Neural cell (in vitro differentiated cells): Measurements from ENCODE around the gene GCFC2. TPM values are rescaled to one million over a fixed set of nuclear protein-coding genes. Genes with fewer than 3 reads are reported as not detected.

Experiments
- H2AFZ ChIP-seq: fragments of 200-600, 300-800 bp; sonication (generic), shearing (Covaris generic); 2 replicates; pipeline ENCODE4 v1.6.0; 2014; ENCODE audit warnings: low read depth, mild to moderate bottlenecking, antibody characterized with exemption, low read length, moderate library complexity
- H3F3A ChIP-seq: fragments of 200-600 bp; shearing (Covaris generic); 2 replicates; pipeline ENCODE4 v1.6.1; 2016; ENCODE audit warnings: mild to moderate bottlenecking, moderate library complexity, mixed read lengths, antibody characterized with exemption, low read length; ENCODE audit not compliant: insufficient read depth, poor library complexity, severe bottlenecking
- H3K27ac ChIP-seq: fragments of 200-600, 300-800 bp; sonication (generic), shearing (Covaris generic); 2 replicates; pipeline ENCODE4 v1.5.1; 2014; ENCODE audit warnings: mild to moderate bottlenecking, low read length, moderate library complexity
- H3K27me3 ChIP-seq: fragments of 300-800, 200-600 bp; sonication (generic), shearing (Covaris generic); 2 replicates; pipeline ENCODE4 v1.6.0; 2014; ENCODE audit warnings: mild to moderate bottlenecking, low read depth, low read length, moderate library complexity; ENCODE audit not compliant: insufficient read depth
- H3K36me3 ChIP-seq: fragments of 300-800, 200-600 bp; sonication (generic), shearing (Covaris generic); 2 replicates; pipeline ENCODE4 v1.5.1; 2014; ENCODE audit warnings: mild to moderate bottlenecking, antibody characterized with exemption, low read length, moderate library complexity; ENCODE audit not compliant: insufficient read depth
- H3K4me2 ChIP-seq: fragments of 300-800, 200-600 bp; sonication (generic), shearing (Covaris generic); 2 replicates; pipeline ENCODE4 v1.6.0; 2014; ENCODE audit warnings: mild to moderate bottlenecking, low read length
- H3K4me3 ChIP-seq: fragments of 300-800, 200-600 bp; sonication (generic), shearing (Covaris generic); 2 replicates; pipeline ENCODE4 v1.5.1; 2014; ENCODE audit warnings: mild to moderate bottlenecking, low read length, moderate library complexity
- H3K79me2 ChIP-seq: fragments of 200-600 bp; shearing (Covaris generic); replicated peaks from 2 replicates; pipeline ENCODE4 v1.6.0; 2014; ENCODE audit warnings: mild to moderate bottlenecking, low read length, moderate library complexity; ENCODE audit not compliant: insufficient read depth
- H3K9ac ChIP-seq: fragments of 300-800, 200-600 bp; sonication (generic), shearing (Covaris generic); 2 replicates; pipeline ENCODE4 v1.6.1; 2016; ENCODE audit warnings: mild to moderate bottlenecking, low read length, mixed read lengths
- H3K9me2 ChIP-seq: fragments of 200-600 bp; shearing (Covaris generic); 2 replicates; pipeline ENCODE4 v1.6.1; 2016; ENCODE audit warnings: mild to moderate bottlenecking, low read length, mixed read lengths; ENCODE audit not compliant: insufficient read depth
- H3K9me3 ChIP-seq: fragments of 200-600, 300-800 bp; sonication (generic), shearing (Covaris generic); 2 replicates; pipeline ENCODE4 v1.6.1; 2016; ENCODE audit warnings: mild to moderate bottlenecking, mixed run types, low read length, moderate library complexity, mixed read lengths
- H4K20me1 ChIP-seq: fragments of 200-600 bp; shearing (Covaris generic); 2 replicates; pipeline ENCODE4 v1.6.1; 2016; ENCODE audit warnings: mild to moderate bottlenecking, mixed run types; ENCODE audit not compliant: insufficient read depth
- CTCF ChIP-seq: fragments of 450-650 bp; IDR thresholded peaks from 2 replicates; pipeline ENCODE4 v1.5.1; 2014; ENCODE audit warnings: antibody characterized with exemption, mild to moderate bottlenecking, moderate library complexity; ENCODE audit not compliant: poor library complexity, severe bottlenecking
- EP300 ChIP-seq: fragments of 450-650 bp; conservative IDR thresholded peaks from 2 replicates; pipeline ENCODE4 v1.6.1; 2014; ENCODE audit warnings: antibody characterized with exemption, mild to moderate bottlenecking, moderate library complexity; ENCODE audit not compliant: poor library complexity, severe bottlenecking
- EZH2 ChIP-seq: fragments of 200-600, 300-800 bp; shearing (Covaris generic), sonication (generic); IDR thresholded peaks from 2 replicates; pipeline ENCODE4 v1.6.1; 2014; ENCODE audit warnings: antibody characterized with exemption, low read length, borderline replicate concordance, mild to moderate bottlenecking; ENCODE audit not compliant: insufficient read depth, poor library complexity, severe bottlenecking
- MXI1 ChIP-seq: fragments of 450-650 bp; conservative IDR thresholded peaks from 2 replicates; pipeline ENCODE4 v1.6.1; 2014; ENCODE audit warnings: antibody characterized with exemption, mild to moderate bottlenecking; ENCODE audit not compliant: poor library complexity, severe bottlenecking
- POLR2AphosphoS5 ChIP-seq: IDR thresholded peaks from 2 replicates; pipeline ENCODE4 v1.6.1; 2012
- RAD21 ChIP-seq: fragments of 450-650 bp; conservative IDR thresholded peaks from 2 replicates; pipeline ENCODE4 v1.6.1; 2014; ENCODE audit warnings: antibody characterized with exemption, mild to moderate bottlenecking, moderate library complexity
- REST ChIP-seq: IDR thresholded peaks from 2 replicates; pipeline ENCODE4 v1.6.1; 2012; ENCODE audit warnings: borderline replicate concordance
- SMC3 ChIP-seq: fragments of 450-650 bp; conservative IDR thresholded peaks from 2 replicates; pipeline ENCODE4 v1.6.1; 2014; ENCODE audit warnings: antibody characterized with exemption, mild to moderate bottlenecking, moderate library complexity; ENCODE audit not compliant: poor library complexity
- TAF1 ChIP-seq: IDR thresholded peaks from 2 replicates; pipeline ENCODE4 v1.6.1; 2012; ENCODE audit warnings: low read depth
- polyA plus RNA-seq: library from polyadenylated mRNA; depleted of rRNA; stranded (reverse); fragments of >200 nt; gene quantifications from 2 replicates; pipeline ENCODE4 v1.2.3, GENCODE V29; 2014

The GCFC2 gene
- polyA plus RNA-seq, 1 donor from 2014 or later: 2.5 TPM

- Histone ChIP-seq H3K4me3 (no peak overlapping the region), H3K36me3 (no peaks in the 10 kb centered on the region), H3K4me2 (no peak overlapping the region), H3K9me2 (no peaks in the 10 kb centered on the region), H4K20me1 (no peaks in the 10 kb centered on the region), H3K9ac (no peak overlapping the region), H3F3A (no peaks in the 10 kb centered on the region), H3K79me2 (no peaks in the 10 kb centered on the region), H3K27me3 (no peaks in the 10 kb centered on the region), H3K27ac (no peak overlapping the region), H3K9me3 (no peaks in the 10 kb centered on the region), H2AFZ (no peak overlapping the region)
- TF ChIP-seq CTCF: no peak
- TF ChIP-seq MXI1: no peak
- no peak for TF ChIP-seq EZH2
- TF ChIP-seq EP300: no peak
- TF ChIP-seq REST: no peak
- no peak for TF ChIP-seq SMC3
- TF ChIP-seq RAD21: no peak
- TF ChIP-seq POLR2AphosphoS5: no peak
- TF ChIP-seq TAF1: no peak
Measured at GRCh38 chr2:75666911-75667310, 43.8 kb downstream of the GCFC2 start.

- no peaks in the 10 kb centered on the region for H4K20me1 ChIP-seq
- H3K9me2 ChIP-seq: no peaks in the 10 kb centered on the region
- no peak overlapping the region for H3K4me2 ChIP-seq
- no peaks in the 10 kb centered on the region for H3K9me3 ChIP-seq
- H3K4me3 ChIP-seq: no peak overlapping the region
- H3K27ac ChIP-seq: no peak overlapping the region
- TF ChIP-seq EP300 (no peak), SMC3 (no peak), POLR2AphosphoS5 (no peak), TAF1 (no peak), REST (no peak), MXI1 (no peak), EZH2 (no peak), RAD21 (no peak), CTCF (no peak)
- H3K36me3 ChIP-seq: peaks cover 23% of the 10 kb centered on the region
- H3F3A ChIP-seq: no peaks in the 10 kb centered on the region
- H3K79me2 ChIP-seq: no peaks in the 10 kb centered on the region
- no peaks in the 10 kb centered on the region for H3K27me3 ChIP-seq
- no peak overlapping the region for H3K9ac ChIP-seq
- no peak overlapping the region for H2AFZ ChIP-seq
Measured at GRCh38 chr2:75657798-75658197, 52.9 kb downstream of the GCFC2 start.
